Type B pancreatic cell (in vitro differentiated cells): ENCODE results near the gene GTF2I. TPM values are rescaled to one million over a fixed set of nuclear protein-coding genes. Genes with fewer than 3 reads are reported as not detected.
"Not testable (repeated sequence)": the region's sequence is repeated elsewhere in the genome, so short reads cannot be mapped to it uniquely, and the experiment has no call there.

ENCODE experiments used
- DNase-seq: peaks from one replicate; pipeline ENCODE4 v3.0.0; 2021; ENCODE audit warnings: mixed read lengths; ENCODE audit not compliant: unreplicated experiment; ENCODE audit errors: extremely low spot score
- H3K27ac Mint-ChIP-seq: 2 replicates; pipeline ENCODE4 v1.8.0; 2021; ENCODE audit warnings: mild to moderate bottlenecking, mixed read lengths
- H3K27me3 Mint-ChIP-seq: 2 replicates; pipeline ENCODE4 v1.8.0; 2021; ENCODE audit warnings: mixed read lengths
- H3K36me3 Mint-ChIP-seq: 2 replicates; pipeline ENCODE4 v1.8.0; 2021; ENCODE audit warnings: mixed read lengths
- H3K4me1 Mint-ChIP-seq: one replicate; pipeline ENCODE4 v1.8.0; 2021; ENCODE audit warnings: mixed read lengths; ENCODE audit not compliant: unreplicated experiment
- H3K4me3 Mint-ChIP-seq: 2 replicates; pipeline ENCODE4 v1.8.0; 2021; ENCODE audit warnings: mild to moderate bottlenecking, mixed read lengths
- H3K9me3 Mint-ChIP-seq: 2 replicates; pipeline ENCODE4 v1.8.0; 2021; ENCODE audit warnings: mixed read lengths
- total RNA-seq: library from RNA; stranded (reverse); gene quantifications from 2 replicates; pipeline ENCODE4 v1.2.1, GENCODE V29; 2021; ENCODE audit warnings: low replicate concordance
- TF ChIP-seq, protein P1 (sequence below): fragments of 200-600 bp; sonication (generic); conservative IDR thresholded peaks from 2 replicates; pipeline ENCODE4 v1.5.0; 2021; ENCODE audit warnings: antibody characterized with exemption, mild to moderate bottlenecking

The GTF2I gene
- total RNA-seq, 1 donor from 2014 or later: 335 TPM

- Mint-ChIP-seq H3K9me3 (no peaks in the 10 kb centered on the region), H3K27ac (no peak overlapping the region), H3K4me1 (peaks cover 27% of the 10 kb centered on the region), H3K36me3 (peaks cover 23% of the 10 kb centered on the region), H3K27me3 (no peaks in the 10 kb centered on the region), H3K4me3 (no peak overlapping the region)
- TF ChIP-seq, protein P1, sequence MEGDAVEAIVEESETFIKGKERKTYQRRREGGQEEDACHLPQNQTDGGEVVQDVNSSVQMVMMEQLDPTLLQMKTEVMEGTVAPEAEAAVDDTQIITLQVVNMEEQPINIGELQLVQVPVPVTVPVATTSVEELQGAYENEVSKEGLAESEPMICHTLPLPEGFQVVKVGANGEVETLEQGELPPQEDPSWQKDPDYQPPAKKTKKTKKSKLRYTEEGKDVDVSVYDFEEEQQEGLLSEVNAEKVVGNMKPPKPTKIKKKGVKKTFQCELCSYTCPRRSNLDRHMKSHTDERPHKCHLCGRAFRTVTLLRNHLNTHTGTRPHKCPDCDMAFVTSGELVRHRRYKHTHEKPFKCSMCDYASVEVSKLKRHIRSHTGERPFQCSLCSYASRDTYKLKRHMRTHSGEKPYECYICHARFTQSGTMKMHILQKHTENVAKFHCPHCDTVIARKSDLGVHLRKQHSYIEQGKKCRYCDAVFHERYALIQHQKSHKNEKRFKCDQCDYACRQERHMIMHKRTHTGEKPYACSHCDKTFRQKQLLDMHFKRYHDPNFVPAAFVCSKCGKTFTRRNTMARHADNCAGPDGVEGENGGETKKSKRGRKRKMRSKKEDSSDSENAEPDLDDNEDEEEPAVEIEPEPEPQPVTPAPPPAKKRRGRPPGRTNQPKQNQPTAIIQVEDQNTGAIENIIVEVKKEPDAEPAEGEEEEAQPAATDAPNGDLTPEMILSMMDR: no peak
- no peak for DNase-seq
These were observed 7.9 kb downstream of the GTF2I start for GRCh38 chr7:74665296-74665938.

- H3K9me3 Mint-ChIP-seq, H3K27me3 Mint-ChIP-seq, H3K4me3 Mint-ChIP-seq, DNase-seq, H3K27ac Mint-ChIP-seq: not testable (repeated sequence)
- Mint-ChIP-seq H3K36me3 (peaks cover 17% of the 10 kb centered on the region), H3K4me1 (peaks cover 15% of the 10 kb centered on the region)
These were observed 9.5 kb downstream of the GTF2I start for GRCh38 chr7:74667013-74667412.

GRCh38 chr7:74667520-74667919 lies 10.0 kb downstream of the GTF2I start:
- not testable (repeated sequence) for H3K9me3 Mint-ChIP-seq, H3K4me3 Mint-ChIP-seq, DNase-seq, H3K27ac Mint-ChIP-seq, H3K27me3 Mint-ChIP-seq
- peaks cover 15% of the 10 kb centered on the region for H3K4me1 Mint-ChIP-seq
- peaks cover 17% of the 10 kb centered on the region for H3K36me3 Mint-ChIP-seq

DNA sequence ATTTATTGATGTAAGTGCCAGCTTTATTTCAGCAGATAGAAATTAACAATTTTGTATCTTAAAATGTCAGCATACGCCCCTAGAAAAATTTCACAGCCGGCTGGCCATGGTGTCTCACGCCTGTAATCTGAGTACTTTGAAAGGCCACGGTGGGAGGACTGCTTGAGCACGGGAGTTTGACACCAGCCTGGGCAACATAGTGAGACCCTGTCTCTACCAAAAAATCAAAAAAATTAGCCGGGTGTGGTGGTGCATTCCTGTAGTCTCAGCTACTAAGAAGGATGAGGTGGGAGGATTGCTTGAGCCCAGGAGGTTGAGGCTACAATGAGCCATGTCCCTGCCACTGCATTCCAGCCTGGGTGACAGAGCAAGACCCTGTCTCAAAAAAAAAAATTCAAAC lies 14.1 kb downstream of the GTF2I start:
- no peak overlapping the region for H3K27ac Mint-ChIP-seq
- DNase-seq: no peak
- H3K27me3 Mint-ChIP-seq: no peaks in the 10 kb centered on the region
- H3K36me3 Mint-ChIP-seq: peaks cover 7% of the 10 kb centered on the region
- peaks cover 4% of the 10 kb centered on the region for H3K4me1 Mint-ChIP-seq
- no peaks in the 10 kb centered on the region for H3K9me3 Mint-ChIP-seq
- TF ChIP-seq, protein P1: no peak
- no peak overlapping the region for H3K4me3 Mint-ChIP-seq

DNA sequence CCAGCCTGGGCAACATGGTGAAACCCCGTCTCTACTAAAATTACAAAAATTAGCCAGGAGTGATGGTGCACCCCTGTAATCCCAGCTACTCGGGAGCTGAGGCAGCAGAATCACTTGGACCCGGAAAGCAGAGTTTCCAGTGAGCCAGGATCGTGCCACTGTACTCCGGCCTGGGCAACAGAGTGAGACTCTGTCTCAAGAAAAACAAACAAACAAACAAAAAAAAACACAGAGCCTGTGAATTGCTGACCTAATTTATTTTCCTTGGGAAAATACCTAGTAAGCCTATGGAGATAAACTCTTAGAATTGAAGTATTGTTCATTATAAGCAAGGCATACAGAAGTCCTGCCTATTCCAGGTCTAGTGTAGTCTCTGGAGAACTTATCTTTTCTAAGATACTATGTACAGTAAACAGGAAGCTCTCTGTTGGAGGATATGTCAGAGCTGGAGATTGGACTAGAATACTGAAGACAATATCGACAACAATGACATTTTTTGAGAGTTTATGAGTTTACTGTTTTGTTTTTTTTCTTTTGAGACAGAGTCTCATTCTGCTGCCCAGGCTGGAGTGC lies 14.9 kb downstream of the GTF2I start:
- peaks cover under 1% of the 10 kb centered on the region for H3K4me1 Mint-ChIP-seq
- H3K27me3 Mint-ChIP-seq: no peaks in the 10 kb centered on the region
- H3K27ac Mint-ChIP-seq: no peak overlapping the region
- peaks cover 3% of the 10 kb centered on the region for H3K36me3 Mint-ChIP-seq
- no peak for DNase-seq
- no peaks in the 10 kb centered on the region for H3K9me3 Mint-ChIP-seq
- no peak overlapping the region for H3K4me3 Mint-ChIP-seq
- TF ChIP-seq, protein P1: no peak

- DNase-seq: no peak
- Mint-ChIP-seq H3K4me1 (no peaks in the 10 kb centered on the region), H3K27me3 (no peaks in the 10 kb centered on the region), H3K9me3 (no peaks in the 10 kb centered on the region), H3K27ac (no peak overlapping the region), H3K4me3 (no peak overlapping the region), H3K36me3 (peaks cover 8% of the 10 kb centered on the region)
- TF ChIP-seq, protein P1: no peak
These were observed 16.6 kb downstream of the GTF2I start for GRCh38 chr7:74674166-74674565.
